Left ventricle myocardium superior (tissue), 1 donor: ENCODE data around the gene CPB2. TPM values are rescaled to one million over a fixed set of nuclear protein-coding genes. Genes with fewer than 3 reads are reported as not detected.

Source experiments
- ATAC-seq: fragments of 200-7000 bp; cut with Tn5 transposase; one replicate; pipeline ENCODE4 v1.9.1; 2020; ENCODE audit warnings: mild to moderate bottlenecking, moderate library complexity
- DNase-seq: peaks from one replicate; pipeline ENCODE4 v3.0.0-alpha.2; 2020
- intact Hi-C: fragments of 100-400 bp; cut with micrococcal nuclease; formaldehyde crosslinking; loops from one replicate; pipeline ENCODE4 v1.11.0; 2022
- total RNA-seq: library from RNA; stranded (reverse); fragmentation: NEBNext Ultra II Directional; extraction: Animal tissue kit (Norgen Biotek cat#: 25700); gene quantifications from one replicate; pipeline ENCODE4 v1.2.1, GENCODE V29; 2021
- donor health status: DM: no; HTN: yes; CAD: no; lungs with severe emphysema.

The CPB2 gene
- total RNA-seq, 1 donor from 2014 or later: not detected

GRCh38 chr13:46031581-46032263, 73.1 kb downstream of the CPB2 start:
- no peak for ATAC-seq
- intact Hi-C loops: no loop called here
- no peak for DNase-seq

- ATAC-seq: no peak
- intact Hi-C loops: no loop called here
These were observed 79.7 kb downstream of the CPB2 start for GRCh38 chr13:46025157-46025556.

GRCh38 chr13:46022481-46022880, 82.4 kb downstream of the CPB2 start:
- ATAC-seq (no peak), DNase-seq (no peak)
- intact Hi-C loops: no loop called here

More at GRCh38 chr13:46025157-46025556, 79.7 kb downstream of the CPB2 start:
- no peak for DNase-seq

GRCh38 chr13:46016216-46016615, 88.6 kb downstream of the CPB2 start:
- intact Hi-C loops: no loop called here
- ATAC-seq (no peak), DNase-seq (no peak)

GRCh38 chr13:46015366-46015765, 89.5 kb downstream of the CPB2 start:
- DNase-seq: no peak
- intact Hi-C loops: no loop called here
- ATAC-seq: no peak

- ATAC-seq (no peak), DNase-seq (no peak)
- intact Hi-C loops: no loop called here
These were observed 92.4 kb downstream of the CPB2 start for GRCh38 chr13:46012404-46012803.

GRCh38 chr13:46010148-46010547, 94.7 kb downstream of the CPB2 start:
- intact Hi-C loops: no loop called here

GRCh38 chr13:46008631-46009030, 96.2 kb downstream of the CPB2 start:
- ATAC-seq: no peak
- intact Hi-C loops: no loop called here
- no peak for DNase-seq

More at GRCh38 chr13:46010148-46010547, 94.7 kb downstream of the CPB2 start:
- DNase-seq (no peak), ATAC-seq (no peak)

GRCh38 chr13:46006688-46007452, 98.0 kb downstream of the CPB2 start:
- DNase-seq: no peak
- intact Hi-C loops: no loop called here
- no peak for ATAC-seq

- ATAC-seq (no peak), DNase-seq (no peak)
- intact Hi-C loops: no loop called here
These were observed 100.3 kb downstream of the CPB2 start for GRCh38 chr13:46004491-46004890.

Other genes with a start within 250 kb of the CPB2 start
- gene ZC3H13, start 52.3 kb downstream of the CPB2 start, total RNA-seq: 28.5 TPM
- gene LCP1, start 77.1 kb upstream of the CPB2 start, total RNA-seq: 22.9 TPM
- 0.17 TPM for gene LRRC63, start 106.9 kb upstream of the CPB2 start, total RNA-seq